ENCODE results near the gene TCTN1. TPM values are rescaled to one million over a fixed set of nuclear protein-coding genes. Genes with fewer than 3 reads are reported as not detected.

Gene TCTN1
- total and polyA plus RNA-seq, 2 of the 4 experiments (the other 2 are of a cell fraction), result 11.7 to 18.8 TPM

GRCh38 chr12:110575326-110575725, 38.6 kb upstream of the TCTN1 start:
- no peak overlapping the region for H2BK20ac ChIP-seq (ENCODE audit: low read depth, low read length)
- no peak overlapping the region for H3K4me2 ChIP-seq (ENCODE audit: low read depth, low read length)
- H3K4me3 ChIP-seq (ENCODE audit: insufficient read depth, low read depth, low read length), result no peak overlapping the region
- peaks cover 10% of the 10 kb centered on the region for H3K4me1 ChIP-seq (ENCODE audit: control insufficient read depth, insufficient read depth, low read length)
- TF ChIP-seq MXI1 (IDR thresholded peaks at IDR 0.05; ENCODE audit: borderline replicate concordance, low read depth, low read length) (no peak), NFE2L2 (IDR thresholded peaks at IDR 0.05; ENCODE audit: low read depth, low read length) (no peak), BHLHE40 (IDR thresholded peaks at IDR 0.05; ENCODE audit: low read depth, low read length) (no peak), FOS (IDR thresholded peaks at IDR 0.05; ENCODE audit: low read depth, low read length) (no peak), POLR2A (IDR thresholded peaks at IDR 0.05; ENCODE audit: low read depth, low read length) (no peak), MAZ (IDR thresholded peaks at IDR 0.05; ENCODE audit: borderline replicate concordance, low read depth, low read length) (no peak), CHD1 (IDR thresholded peaks at IDR 0.05; ENCODE audit: low read depth, low read length) (no peak), CEBPB (IDR thresholded peaks at IDR 0.05; ENCODE audit: low read depth, low read length) (no peak), RAD21 (IDR thresholded peaks at IDR 0.05; ENCODE audit: low read length) (no peak), SMC3 (IDR thresholded peaks at IDR 0.05; ENCODE audit: low read depth, low read length) (no peak)
- no peak overlapping the region for H3K9ac ChIP-seq (ENCODE audit: low read depth, low read length)
- H3K4ac ChIP-seq (ENCODE audit: low read depth, low read length), result no peak overlapping the region
- no peak overlapping the region for H4K91ac ChIP-seq (ENCODE audit: insufficient read depth, low read depth, low read length)
- H2AFZ ChIP-seq (replicated peaks; ENCODE audit: low read length, poor library complexity), result no peak overlapping the region
- no peak overlapping the region for H2AK5ac ChIP-seq (ENCODE audit: low read depth, low read length)
- no peak overlapping the region for H2BK5ac ChIP-seq (ENCODE audit: low read depth, low read length, poor library complexity, severe bottlenecking)
- CTCF ChIA-PET, result interaction anchor here (1.2 kb wide), 1 partner anchor 107 kb away, joined by 4 read pairs; the partner anchor contains the start of genes FAM216A and GPN3
- peaks cover 5% of the 10 kb centered on the region for H3K9me3 ChIP-seq (ENCODE audit: control insufficient read depth, insufficient read depth, low read length)
- no peak overlapping the region for H2BK15ac ChIP-seq (ENCODE audit: low read depth, low read length)
- no TSS peak for BruUV-seq (replicated peaks)
- peaks cover 38% of the 10 kb centered on the region for H4K20me1 ChIP-seq (ENCODE audit: insufficient read depth, low read length)
- no peaks in the 10 kb centered on the region for H3K27me3 ChIP-seq (ENCODE audit: control insufficient read depth, insufficient read depth, low read length)
- no peak overlapping the region for H3K18ac ChIP-seq (ENCODE audit: low read depth, low read length)
- WGBS, 2 experiments (ENCODE audit: extremely low coverage in 2 of 2, insufficient read length in 1 of 2), result 67% methylated on average over 1 of the region's 1 CpG; no CpG with 5 or more reads in 1 of the 2 experiments
- dilution Hi-C loops (cut with HindIII; ENCODE audit: low sequenced_read_pairs, unreplicated experiment) (no loop called here), intact Hi-C loops (cut with micrococcal nuclease) (loop anchor here (1.0 kb wide), 1 partner anchor 15 kb away; no protein-coding TSS in a partner anchor), in situ Hi-C loops (cut with MboI; ENCODE audit: low sequenced_read_pairs) (no loop called here)
- H3K9me1 ChIP-seq (ENCODE audit: insufficient read depth, low read length), result peaks cover 10% of the 10 kb centered on the region
- H2BK120ac ChIP-seq (ENCODE audit: low read depth, low read length), result no peak overlapping the region
- H3K14ac ChIP-seq (replicated peaks; ENCODE audit: low read depth, low read length), result no peak overlapping the region
- H3K36me3 ChIP-seq (ENCODE audit: control insufficient read depth, insufficient read depth, low read length), result 0 out of 2 replicates have a peak, but pooled peaks cover 2% of the 10 kb centered on the region
- peaks cover 14 to 44% of the 10 kb centered on the region in 2 experiments for H3K79me1 ChIP-seq (ENCODE audit: low read depth in 1 of 2, low read length in 2 of 2)
- H4K8ac ChIP-seq (ENCODE audit: low read depth in 2 of 2, low read length in 2 of 2), result no peak overlapping the region
- no peak overlapping the region for H2AK9ac ChIP-seq (replicated peaks; ENCODE audit: low read depth, low read length, poor library complexity)
- no peak for ATAC-seq (ENCODE audit: low read depth)
- no peak overlapping the region for H4K5ac ChIP-seq (ENCODE audit: low read depth, low read length)
- H3K23ac ChIP-seq (ENCODE audit: low read depth, low read length), result no peak overlapping the region
- no peak overlapping the region for H3K27ac ChIP-seq (ENCODE audit: insufficient read depth, low read length)
- DNase-seq, result no peak
- no peak overlapping the region for H3K56ac ChIP-seq (ENCODE audit: extremely low read depth, insufficient read depth, low read length)
- POLR2A ChIA-PET (ENCODE audit: unreplicated experiment), result interaction anchor here (0.6 kb wide), 1 partner anchor 14 kb away, joined by 6 read pairs; no protein-coding TSS in a partner anchor

All from IMR-90 (cell line).